ENCODE data around the gene GLS.
A peak's percentile ranks its signal among the peaks of the same experiment; 100 is the strongest.

Gene GLS

GRCh38 chr2:190963088-190963487 lies 82.5 kb downstream of the GLS start:
- DNase-seq: no peak
- H3K9me3 Mint-ChIP-seq: no peaks in the 10 kb centered on the region
- H3K27me3 Mint-ChIP-seq: no peaks in the 10 kb centered on the region
- peaks cover 13 to 46% of the 10 kb centered on the region in 2 donors for H3K4me1 Mint-ChIP-seq (ENCODE audit: low read depth in 2 of 2)
- H3K4me3 Mint-ChIP-seq: no peak overlapping the region
- no peak for ATAC-seq (replicated peaks)
- H3K27ac Mint-ChIP-seq: peak overlapping the region; percentile 1 to 86
- H3K36me3 Mint-ChIP-seq (ENCODE audit: insufficient read depth): peaks cover 49% of the 10 kb centered on the region

GRCh38 chr2:190964170-190964795 lies 83.7 kb downstream of the GLS start:
- no peak for DNase-seq
- H3K27me3 Mint-ChIP-seq: no peaks in the 10 kb centered on the region
- peak overlapping the region; percentile 85 to 86 for H3K27ac Mint-ChIP-seq
- H3K9me3 Mint-ChIP-seq: no peaks in the 10 kb centered on the region
- peak; percentile 80 for ATAC-seq (replicated peaks)
- H3K4me1 Mint-ChIP-seq (ENCODE audit: low read depth in 2 of 2): peaks cover 10 to 41% of the 10 kb centered on the region in 2 donors
- H3K36me3 Mint-ChIP-seq (ENCODE audit: insufficient read depth): peaks cover 61% of the 10 kb centered on the region
- H3K4me3 Mint-ChIP-seq: peak overlapping the region in 1 of 2 donors; percentile 33

- peaks cover 10 to 42% of the 10 kb centered on the region in 2 donors for H3K4me1 Mint-ChIP-seq (ENCODE audit: low read depth in 2 of 2)
- H3K4me3 Mint-ChIP-seq: no peak overlapping the region
- DNase-seq (no peak), ATAC-seq (replicated peaks) (no peak)
- H3K27ac Mint-ChIP-seq: peak overlapping the region; percentile 82 to 85
- no peaks in the 10 kb centered on the region for H3K27me3 Mint-ChIP-seq
- H3K9me3 Mint-ChIP-seq: no peaks in the 10 kb centered on the region
- peaks cover 71% of the 10 kb centered on the region for H3K36me3 Mint-ChIP-seq (ENCODE audit: insufficient read depth)
Measured at GRCh38 chr2:190965580-190966222, 85.1 kb downstream of the GLS start.

GRCh38 chr2:190968522-190968921 lies 87.9 kb downstream of the GLS start:
- Mint-ChIP-seq H3K27me3 (no peaks in the 10 kb centered on the region), H3K4me3 (no peak overlapping the region), H3K27ac (peak overlapping the region in 1 of 2 donors; percentile 62), H3K36me3 (ENCODE audit: insufficient read depth) (peaks cover 75% of the 10 kb centered on the region), H3K9me3 (no peaks in the 10 kb centered on the region), H3K4me1 (ENCODE audit: low read depth in 2 of 2) (peaks cover 10 to 35% of the 10 kb centered on the region in 2 donors)
- ATAC-seq (replicated peaks) (no peak), DNase-seq (no peak)

- H3K9me3 Mint-ChIP-seq: no peaks in the 10 kb centered on the region
- DNase-seq (no peak), ATAC-seq (replicated peaks) (no peak)
- peaks cover 6 to 25% of the 10 kb centered on the region in 2 donors for H3K4me1 Mint-ChIP-seq (ENCODE audit: low read depth in 2 of 2)
- no peak overlapping the region for H3K4me3 Mint-ChIP-seq
- H3K27ac Mint-ChIP-seq: peak overlapping the region; percentile 26 to 36
- no peaks in the 10 kb centered on the region for H3K27me3 Mint-ChIP-seq
- peaks cover 81% of the 10 kb centered on the region for H3K36me3 Mint-ChIP-seq (ENCODE audit: insufficient read depth)
Measured at GRCh38 chr2:190970160-190970559, 89.5 kb downstream of the GLS start.

GRCh38 chr2:190970873-190971506 lies 90.4 kb downstream of the GLS start:
- Mint-ChIP-seq H3K27ac (peak overlapping the region; percentile 36 to 63), H3K4me3 (no peak overlapping the region), H3K27me3 (no peaks in the 10 kb centered on the region), H3K36me3 (ENCODE audit: insufficient read depth) (peaks cover 85% of the 10 kb centered on the region), H3K9me3 (no peaks in the 10 kb centered on the region), H3K4me1 (ENCODE audit: low read depth in 2 of 2) (peaks cover 6 to 24% of the 10 kb centered on the region in 2 donors)
- no peak for DNase-seq
- no peak for ATAC-seq (replicated peaks)

- DNase-seq: no peak
- Mint-ChIP-seq H3K27ac (no peak overlapping the region), H3K36me3 (ENCODE audit: insufficient read depth) (peaks cover 91% of the 10 kb centered on the region), H3K4me3 (no peak overlapping the region), H3K9me3 (no peaks in the 10 kb centered on the region), H3K27me3 (no peaks in the 10 kb centered on the region), H3K4me1 (ENCODE audit: low read depth in 2 of 2) (peaks cover 4 to 16% of the 10 kb centered on the region in 2 donors)
- ATAC-seq (replicated peaks): no peak
Measured at GRCh38 chr2:190972213-190972612, 91.6 kb downstream of the GLS start.

GRCh38 chr2:190972846-190973245 lies 92.2 kb downstream of the GLS start:
- no peak for ATAC-seq (replicated peaks)
- no peak overlapping the region for H3K4me3 Mint-ChIP-seq
- DNase-seq: no peak
- no peaks in the 10 kb centered on the region for H3K27me3 Mint-ChIP-seq
- H3K9me3 Mint-ChIP-seq: no peaks in the 10 kb centered on the region
- peaks cover 4 to 13% of the 10 kb centered on the region in 2 donors for H3K4me1 Mint-ChIP-seq (ENCODE audit: low read depth in 2 of 2)
- H3K27ac Mint-ChIP-seq: no peak overlapping the region
- H3K36me3 Mint-ChIP-seq (ENCODE audit: insufficient read depth): peaks cover 96% of the 10 kb centered on the region

- Mint-ChIP-seq H3K4me1 (ENCODE audit: low read depth in 2 of 2) (peaks cover 1 to 9% of the 10 kb centered on the region in 2 donors), H3K27me3 (no peaks in the 10 kb centered on the region), H3K36me3 (ENCODE audit: insufficient read depth) (peaks cover 96% of the 10 kb centered on the region), H3K27ac (peak overlapping the region in 1 of 2 donors; percentile 83), H3K9me3 (no peaks in the 10 kb centered on the region), H3K4me3 (no peak overlapping the region)
- no peak for ATAC-seq (replicated peaks)
- DNase-seq: no peak
Measured at GRCh38 chr2:190973262-190973661, 92.6 kb downstream of the GLS start.

- ATAC-seq (replicated peaks) (no peak), DNase-seq (no peak)
- peaks cover 1 to 6% of the 10 kb centered on the region in 2 donors for H3K4me1 Mint-ChIP-seq (ENCODE audit: low read depth in 2 of 2)
- no peak overlapping the region for H3K4me3 Mint-ChIP-seq
- H3K27me3 Mint-ChIP-seq: no peaks in the 10 kb centered on the region
- peaks cover 96% of the 10 kb centered on the region for H3K36me3 Mint-ChIP-seq (ENCODE audit: insufficient read depth)
- no peaks in the 10 kb centered on the region for H3K9me3 Mint-ChIP-seq
- peak overlapping the region in 1 of 2 donors; percentile 83 for H3K27ac Mint-ChIP-seq
Measured at GRCh38 chr2:190973726-190974628, 93.4 kb downstream of the GLS start.

- Mint-ChIP-seq H3K27me3 (no peaks in the 10 kb centered on the region), H3K4me3 (no peak overlapping the region), H3K4me1 (ENCODE audit: low read depth in 2 of 2) (peaks cover 1 to 3% of the 10 kb centered on the region in 2 donors), H3K36me3 (ENCODE audit: insufficient read depth) (peaks cover 96% of the 10 kb centered on the region), H3K9me3 (no peaks in the 10 kb centered on the region), H3K27ac (peak overlapping the region; percentile 60 to 83)
- DNase-seq (no peak), ATAC-seq (replicated peaks) (no peak)
Measured at GRCh38 chr2:190974629-190975361, 94.2 kb downstream of the GLS start.

- Mint-ChIP-seq H3K4me3 (no peak overlapping the region), H3K4me1 (ENCODE audit: low read depth in 2 of 2) (peaks cover 4 to 6% of the 10 kb centered on the region in 2 donors), H3K27ac (peak overlapping the region in 1 of 2 donors; percentile 20), H3K36me3 (ENCODE audit: insufficient read depth) (peaks cover 96% of the 10 kb centered on the region), H3K27me3 (no peaks in the 10 kb centered on the region), H3K9me3 (no peaks in the 10 kb centered on the region)
- DNase-seq (no peak), ATAC-seq (replicated peaks) (no peak)
Measured at GRCh38 chr2:190976521-190976920, 95.9 kb downstream of the GLS start.

All from effector memory CD8-positive, alpha-beta T cell (primary cell).